Measurements from ENCODE around the gene PKD1L1. TPM values are rescaled to one million over a fixed set of nuclear protein-coding genes. Genes with fewer than 3 reads are reported as not detected.

Gene PKD1L1
- total and polyA plus RNA-seq, 3 donors from 2014 or later, result 4.0 to 4.8 (median 4.2) TPM

DNA sequence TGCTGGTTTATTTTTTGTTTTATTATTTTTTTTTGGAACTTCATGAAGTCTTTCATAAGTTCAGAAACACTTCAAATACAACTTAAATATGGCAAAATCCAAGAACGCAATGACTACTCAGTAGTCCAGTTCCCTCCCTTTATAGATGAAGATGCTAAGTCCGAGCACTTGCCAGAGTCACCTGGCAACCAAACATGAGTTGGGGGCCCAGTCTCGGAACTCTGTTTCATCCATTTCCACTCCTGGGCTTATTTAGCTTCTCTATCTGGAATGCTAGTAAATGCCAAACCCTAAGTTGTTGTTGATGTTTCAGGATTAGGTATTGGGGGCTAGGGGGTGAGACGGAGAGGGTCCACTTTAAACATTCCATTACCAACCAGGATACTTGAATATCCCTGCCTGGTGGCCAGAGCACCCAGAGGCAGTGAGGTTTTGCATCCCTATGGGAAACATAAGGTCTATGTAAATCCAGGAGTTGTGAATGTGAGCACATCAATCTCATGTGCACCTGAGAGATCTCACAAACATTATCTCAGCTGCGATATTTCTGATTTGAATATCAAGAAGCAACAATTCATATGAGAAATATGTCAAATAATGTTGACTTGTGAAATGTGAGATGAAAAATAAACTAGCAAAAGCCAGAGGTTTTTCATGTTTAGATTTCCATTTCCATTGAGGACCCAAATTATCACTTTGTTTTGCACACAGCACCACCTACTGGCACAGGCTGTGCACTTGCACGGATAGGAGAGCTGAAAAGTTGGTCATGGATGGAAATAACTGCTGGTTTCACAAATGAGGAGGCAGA is 129.3 kb downstream of the PKD1L1 start:
- no peaks in the 10 kb centered on the region for H3K27me3 ChIP-seq
- no peak overlapping the region for H3K4me3 ChIP-seq
- H3K9me3 ChIP-seq, result no peaks in the 10 kb centered on the region
- H3K36me3 ChIP-seq (ENCODE audit: low read depth, missing control alignments), result no peaks in the 10 kb centered on the region
- H3K4me1 ChIP-seq, result no peaks in the 10 kb centered on the region
- peak; percentile 86 for DNase-seq
- no peak overlapping the region for H3K27ac ChIP-seq
- WGBS, 2 donors, result 68 to 72% methylated on average over 6 of the region's 6 CpGs
- TF ChIP-seq, protein P1, sequence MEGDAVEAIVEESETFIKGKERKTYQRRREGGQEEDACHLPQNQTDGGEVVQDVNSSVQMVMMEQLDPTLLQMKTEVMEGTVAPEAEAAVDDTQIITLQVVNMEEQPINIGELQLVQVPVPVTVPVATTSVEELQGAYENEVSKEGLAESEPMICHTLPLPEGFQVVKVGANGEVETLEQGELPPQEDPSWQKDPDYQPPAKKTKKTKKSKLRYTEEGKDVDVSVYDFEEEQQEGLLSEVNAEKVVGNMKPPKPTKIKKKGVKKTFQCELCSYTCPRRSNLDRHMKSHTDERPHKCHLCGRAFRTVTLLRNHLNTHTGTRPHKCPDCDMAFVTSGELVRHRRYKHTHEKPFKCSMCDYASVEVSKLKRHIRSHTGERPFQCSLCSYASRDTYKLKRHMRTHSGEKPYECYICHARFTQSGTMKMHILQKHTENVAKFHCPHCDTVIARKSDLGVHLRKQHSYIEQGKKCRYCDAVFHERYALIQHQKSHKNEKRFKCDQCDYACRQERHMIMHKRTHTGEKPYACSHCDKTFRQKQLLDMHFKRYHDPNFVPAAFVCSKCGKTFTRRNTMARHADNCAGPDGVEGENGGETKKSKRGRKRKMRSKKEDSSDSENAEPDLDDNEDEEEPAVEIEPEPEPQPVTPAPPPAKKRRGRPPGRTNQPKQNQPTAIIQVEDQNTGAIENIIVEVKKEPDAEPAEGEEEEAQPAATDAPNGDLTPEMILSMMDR (IDR thresholded peaks at IDR 0.05), result peak; percentile 86 to 98 (median 93)
- no peak for TF ChIP-seq POLR2A (IDR thresholded peaks at IDR 0.05)
- intact Hi-C loops (cut with DNase I; ENCODE audit: low total_unique reads), result loop anchor here (10.0 kb wide), 1 partner anchor 394 kb away; no protein-coding TSS in a partner anchor

DNA sequence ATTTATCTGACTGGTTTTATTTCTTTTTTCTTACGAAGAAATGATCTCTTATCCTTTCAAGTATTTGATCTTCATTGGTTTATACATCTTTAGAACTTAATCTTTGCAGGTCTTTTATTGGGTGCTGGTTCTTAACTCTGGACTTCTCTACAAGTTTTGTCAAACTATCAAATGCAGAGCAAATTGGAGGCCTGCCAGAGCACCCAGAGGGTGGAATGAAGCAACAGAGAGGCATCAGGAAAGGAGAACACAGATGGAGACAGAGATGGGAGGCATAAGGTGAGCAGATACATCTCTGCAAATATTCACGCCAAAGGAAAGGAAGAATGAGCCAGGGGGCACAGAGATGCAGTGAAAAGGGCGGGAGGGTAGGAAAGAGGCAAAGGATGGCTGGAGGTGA is 130.3 kb downstream of the PKD1L1 start:
- intact Hi-C loops (cut with DNase I; ENCODE audit: low total_unique reads), result loop anchor here (10.0 kb wide), 1 partner anchor 393 kb away; no protein-coding TSS in a partner anchor
- Histone ChIP-seq H3K27ac (no peak overlapping the region), H3K9me3 (no peaks in the 10 kb centered on the region), H3K27me3 (no peaks in the 10 kb centered on the region), H3K4me1 (no peaks in the 10 kb centered on the region), H3K36me3 (ENCODE audit: low read depth, missing control alignments) (no peaks in the 10 kb centered on the region), H3K4me3 (no peak overlapping the region)
- DNase-seq, result no peak
- TF ChIP-seq, protein P1 (IDR thresholded peaks at IDR 0.05), result no peak
- no peak for TF ChIP-seq POLR2A (IDR thresholded peaks at IDR 0.05)
- 93 to 98% methylated on average over 3 of the region's 3 CpGs for WGBS, 2 donors

DNA sequence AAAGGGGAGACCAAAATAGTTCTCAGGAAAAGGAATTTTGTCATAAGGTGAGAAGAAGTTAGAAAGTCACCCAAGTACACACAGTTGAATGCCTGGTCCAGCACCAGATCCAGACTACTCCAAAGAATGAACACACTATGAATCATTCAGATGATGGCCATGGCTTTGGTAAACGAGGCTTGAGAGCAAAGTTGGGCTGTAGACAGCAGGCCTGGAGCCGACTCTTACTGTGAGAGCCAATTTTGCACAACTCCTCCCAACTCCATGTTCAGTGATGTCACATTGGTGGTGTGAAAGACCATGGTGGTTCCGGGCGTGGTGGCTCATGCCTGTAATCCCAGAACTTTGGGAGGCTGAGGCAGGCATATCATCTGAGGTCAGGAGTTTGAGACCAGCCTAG is 131.6 kb downstream of the PKD1L1 start:
- whole genome bisulfite sequencing, 2 donors, result 84 to 89% methylated on average over 1 to 4 of the region's 4 CpGs
- Histone ChIP-seq H3K36me3 (ENCODE audit: low read depth, missing control alignments) (no peaks in the 10 kb centered on the region), H3K4me3 (no peak overlapping the region), H3K27ac (no peak overlapping the region), H3K4me1 (no peaks in the 10 kb centered on the region), H3K27me3 (no peaks in the 10 kb centered on the region), H3K9me3 (no peaks in the 10 kb centered on the region)
- intact Hi-C loops (cut with DNase I; ENCODE audit: low total_unique reads), result loop anchor here (10.0 kb wide), 1 partner anchor 392 kb away; no protein-coding TSS in a partner anchor
- DNase-seq, result no peak
- TF ChIP-seq, protein P1 (IDR thresholded peaks at IDR 0.05), result no peak
- no peak for TF ChIP-seq POLR2A (IDR thresholded peaks at IDR 0.05)

DNA sequence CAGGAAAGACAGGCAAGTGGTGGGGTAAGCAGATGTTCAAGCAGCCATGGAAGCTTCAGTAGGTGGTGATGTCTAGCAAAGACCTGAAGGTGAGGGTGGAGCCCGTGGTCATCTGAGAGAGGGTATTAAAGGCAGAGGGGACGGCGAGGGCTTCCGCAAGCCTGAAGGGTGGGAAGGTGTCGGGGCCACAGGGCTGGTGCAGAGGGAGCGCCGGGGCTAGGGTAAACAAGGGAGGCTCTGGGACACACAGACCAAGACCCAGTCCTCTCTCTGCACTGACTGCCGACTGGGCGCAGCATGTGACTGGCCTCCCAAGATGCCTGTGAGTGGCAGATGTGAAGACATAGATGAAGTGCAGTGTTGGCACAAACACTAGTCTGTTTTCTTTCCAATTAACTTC is 132.4 kb downstream of the PKD1L1 start:
- Histone ChIP-seq H3K36me3 (ENCODE audit: low read depth, missing control alignments) (no peaks in the 10 kb centered on the region), H3K4me3 (no peak overlapping the region), H3K27ac (no peak overlapping the region), H3K4me1 (no peaks in the 10 kb centered on the region), H3K9me3 (no peaks in the 10 kb centered on the region), H3K27me3 (no peaks in the 10 kb centered on the region)
- TF ChIP-seq, protein P1 (IDR thresholded peaks at IDR 0.05), result no peak
- no peak for TF ChIP-seq POLR2A (IDR thresholded peaks at IDR 0.05)
- no peak for DNase-seq
- intact Hi-C loops (cut with DNase I; ENCODE audit: low total_unique reads), result loop anchor here (10.0 kb wide), 1 partner anchor 391 kb away; no protein-coding TSS in a partner anchor
- WGBS, 2 donors, result 90 to 94% methylated on average over 7 to 9 of the region's 9 CpGs
